ENCODE results near the gene LYZL1. TPM values are rescaled to one million over a fixed set of nuclear protein-coding genes. Genes with fewer than 3 reads are reported as not detected.

Gene LYZL1
- total and polyA plus RNA-seq, 2 donors (not counting 1 experiment from before 2014, with no cell fraction given), result not detected

- POLR2A ChIA-PET, result no interaction called here
- WGBS (ENCODE audit: insufficient coverage), result no CpG with 5 or more reads among the region's 2 CpGs
- H3K4me1 Mint-ChIP-seq, result peaks cover 1% of the 10 kb centered on the region
Measured at GRCh38 chr10:29259498-29259897, 29.4 kb upstream of the LYZL1 start.

DNA sequence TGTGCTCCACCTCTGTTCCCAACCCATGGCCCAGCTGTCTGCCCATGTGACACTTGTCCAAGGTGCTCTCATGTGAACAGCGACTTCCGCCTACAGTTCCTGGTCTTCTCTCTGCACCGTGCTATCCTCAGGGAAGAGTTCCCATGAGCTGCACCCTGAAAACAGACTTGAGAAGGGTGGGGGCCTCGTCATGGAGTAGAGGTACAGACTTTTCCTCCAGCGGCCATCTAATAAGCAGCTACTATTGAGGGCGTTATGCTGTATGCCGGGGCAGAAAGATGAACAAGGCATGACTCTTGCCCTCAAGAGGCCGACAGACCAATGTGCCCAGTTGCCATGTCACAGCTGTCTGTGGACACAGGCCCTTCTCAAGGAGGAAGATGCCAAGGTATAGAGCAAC is 25.4 kb upstream of the LYZL1 start:
- 93% methylated on average over 8 of the region's 8 CpGs for WGBS (ENCODE audit: insufficient coverage)
- POLR2A ChIA-PET, result no interaction called here
- TF ChIP-seq CTCF (IDR thresholded peaks at IDR 0.05) (no peak), EZH2 (IDR thresholded peaks at IDR 0.05; ENCODE audit: borderline replicate concordance, insufficient read depth, low read depth, low read length, poor library complexity, severe bottlenecking) (no peak)

More at GRCh38 chr10:29259498-29259897, 29.4 kb upstream of the LYZL1 start:
- Histone ChIP-seq H2AFZ (ENCODE audit: insufficient read depth, low read depth, low read length, poor library complexity, severe bottlenecking) (no peak overlapping the region), H3K4me3 (ENCODE audit: control extremely low read depth in 1 of 5, extremely low read depth in 1 of 5, insufficient read depth in 1 of 5, low read depth in 2 of 5, low read length in 4 of 5) (no peak overlapping the region), H3K36me3 (replicated peaks in 1 of 2; ENCODE audit: control extremely low read depth in 1 of 2, control insufficient read depth in 1 of 2, extremely low read depth in 1 of 2, insufficient read depth in 2 of 2, low read length in 1 of 2) (no peaks in the 10 kb centered on the region), H3K4me2 (replicated peaks; ENCODE audit: low read depth, low read length, poor library complexity, severe bottlenecking) (no peak overlapping the region), H3K9ac (ENCODE audit: low read length) (no peak overlapping the region), H3K9me3 (ENCODE audit: control extremely low read depth in 1 of 3, control insufficient read depth in 2 of 3, insufficient read depth in 1 of 3, low read length in 2 of 3) (peaks cover 0 to 17% (median 0%) of the 10 kb centered on the region in 3 donors), H4K20me1 (ENCODE audit: control insufficient read depth, insufficient read depth, low read length, poor library complexity, severe bottlenecking) (no peaks in the 10 kb centered on the region), H3K27ac (ENCODE audit: low read length in 2 of 2) (no peak overlapping the region), H3K27me3 (replicated peaks in 1 of 4; ENCODE audit: control extremely low read depth in 1 of 4, control insufficient read depth in 3 of 4, insufficient read depth in 4 of 4, low read length in 3 of 4) (peaks cover 0 to 3% (median 1%) of the 10 kb centered on the region in 4 experiments), H3K4me1 (ENCODE audit: control insufficient read depth in 2 of 2, insufficient read depth in 2 of 2, low read length in 2 of 2) (no peaks in the 10 kb centered on the region), H3K79me2 (ENCODE audit: control insufficient read depth, insufficient read depth, low read length) (no peaks in the 10 kb centered on the region)
- TF ChIP-seq CTCF (IDR thresholded peaks at IDR 0.05) (no peak), EZH2 (IDR thresholded peaks at IDR 0.05; ENCODE audit: borderline replicate concordance, insufficient read depth, low read depth, low read length, poor library complexity, severe bottlenecking) (no peak)
- no peak for DNase-seq
- Mint-ChIP-seq H3K9me3 (ENCODE audit: insufficient read depth) (no peaks in the 10 kb centered on the region), H3K27ac (no peak overlapping the region), H3K27me3 (peaks cover 3% of the 10 kb centered on the region), H3K4me3 (no peak overlapping the region)
- ATAC-seq (ENCODE audit: low read depth), result no peak
- CTCF ChIA-PET, result no interaction called here
- intact Hi-C loops (cut with micrococcal nuclease), result no loop called here

More for the DNA sequence above, 25.4 kb upstream of the LYZL1 start:
- H2AFZ ChIP-seq (ENCODE audit: insufficient read depth, low read depth, low read length, poor library complexity, severe bottlenecking), result no peak overlapping the region
- H3K27ac Mint-ChIP-seq, result no peak overlapping the region
- no peaks in the 10 kb centered on the region for H3K79me2 ChIP-seq (ENCODE audit: control insufficient read depth, insufficient read depth, low read length)
- no peak overlapping the region for H3K27ac ChIP-seq (ENCODE audit: low read length in 2 of 2)
- no peaks in the 10 kb centered on the region for H3K4me1 ChIP-seq (ENCODE audit: control insufficient read depth in 2 of 2, insufficient read depth in 2 of 2, low read length in 2 of 2)
- peaks cover 0 to 12% (median 0%) of the 10 kb centered on the region in 3 donors for H3K9me3 ChIP-seq (ENCODE audit: control extremely low read depth in 1 of 3, control insufficient read depth in 2 of 3, insufficient read depth in 1 of 3, low read length in 2 of 3)
- no peak overlapping the region for H3K4me3 ChIP-seq (ENCODE audit: control extremely low read depth in 1 of 5, extremely low read depth in 1 of 5, insufficient read depth in 1 of 5, low read depth in 2 of 5, low read length in 4 of 5)
- H3K9ac ChIP-seq (ENCODE audit: low read length), result no peak overlapping the region
- no peaks in the 10 kb centered on the region for H3K9me3 Mint-ChIP-seq (ENCODE audit: insufficient read depth)
- no peaks in the 10 kb centered on the region for H3K36me3 ChIP-seq (replicated peaks in 1 of 2; ENCODE audit: control extremely low read depth in 1 of 2, control insufficient read depth in 1 of 2, extremely low read depth in 1 of 2, insufficient read depth in 2 of 2, low read length in 1 of 2)
- ATAC-seq (ENCODE audit: low read depth) (no peak), DNase-seq (no peak)
- peaks cover 0 to 3% (median 1%) of the 10 kb centered on the region in 4 experiments for H3K27me3 ChIP-seq (replicated peaks in 1 of 4; ENCODE audit: control extremely low read depth in 1 of 4, control insufficient read depth in 3 of 4, insufficient read depth in 4 of 4, low read length in 3 of 4)
- no peaks in the 10 kb centered on the region for H3K4me1 Mint-ChIP-seq
- intact Hi-C loops (cut with micrococcal nuclease), result no loop called here
- H3K27me3 Mint-ChIP-seq, result no peaks in the 10 kb centered on the region
- CTCF ChIA-PET, result no interaction called here
- no peaks in the 10 kb centered on the region for H4K20me1 ChIP-seq (ENCODE audit: control insufficient read depth, insufficient read depth, low read length, poor library complexity, severe bottlenecking)
- H3K4me2 ChIP-seq (replicated peaks; ENCODE audit: low read depth, low read length, poor library complexity, severe bottlenecking), result no peak overlapping the region
- H3K4me3 Mint-ChIP-seq, result no peak overlapping the region

Measured in B cell (primary cell).